HG03520 (cell line): Measurements from ENCODE around the gene PPP2R5E.
A peak's percentile ranks its signal among the peaks of the same experiment; 100 is the strongest.
"Not testable (repeated sequence)": the region's sequence is repeated elsewhere in the genome, so short reads cannot be mapped to it uniquely, and the experiment has no call there.

Experiments
- ATAC-seq: cut with Tn5 transposase; IDR thresholded peaks from one replicate; pipeline ENCODE4 v1.9.1; 2021; ENCODE audit warnings: mild to moderate bottlenecking, moderate library complexity; ENCODE audit not compliant: unreplicated experiment

The PPP2R5E gene

GRCh38 chr14:63387711-63388110 is 155.5 kb downstream of the PPP2R5E start:
- ATAC-seq = no peak

DNA sequence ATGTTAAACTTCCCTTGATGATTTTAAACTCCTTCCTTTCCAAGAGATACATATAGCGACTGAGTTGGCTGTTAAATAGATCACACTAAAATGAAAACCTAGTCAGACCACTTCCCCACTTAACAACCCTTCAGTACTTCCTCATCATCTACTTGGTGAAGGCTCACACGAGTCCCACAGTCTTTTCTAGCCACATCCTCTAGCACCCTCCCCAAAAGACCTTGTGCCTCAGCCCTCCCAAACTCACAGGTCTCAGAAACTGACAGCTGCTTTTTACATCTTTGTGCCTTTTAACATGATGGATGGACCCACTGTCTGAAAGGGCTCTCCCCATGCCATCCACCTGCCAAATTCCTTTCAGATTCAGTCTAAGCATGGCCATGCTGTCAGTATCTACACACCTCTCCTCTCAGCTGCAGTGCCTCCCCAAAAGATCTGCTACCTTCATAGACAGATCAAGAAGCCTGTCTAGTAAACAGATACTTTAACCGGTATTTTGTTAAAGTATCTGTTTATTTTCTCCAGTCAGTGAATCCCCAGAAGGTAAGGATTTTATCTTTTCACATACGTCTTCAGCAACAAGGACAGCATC is 159.3 kb downstream of the PPP2R5E start:
- peak; percentile 63 for ATAC-seq

DNA sequence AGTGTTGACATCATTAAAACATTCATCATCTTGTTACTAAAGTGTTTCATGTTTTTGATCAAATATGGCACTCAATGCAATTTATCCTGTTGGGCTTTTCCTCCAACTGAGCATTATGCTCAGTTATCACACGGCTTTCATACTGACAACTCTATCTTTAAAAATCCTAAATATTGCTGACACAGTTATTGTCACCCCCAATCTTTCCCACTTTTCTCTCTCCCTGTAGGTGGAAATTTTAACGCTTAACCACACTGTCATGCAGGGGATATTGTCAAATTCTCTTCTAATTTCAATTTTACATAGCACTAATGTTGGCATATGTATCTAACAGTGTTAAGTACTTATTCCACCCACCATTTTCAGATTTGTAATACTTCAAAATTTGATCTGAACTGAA is 164.7 kb downstream of the PPP2R5E start:
- ATAC-seq = no peak

DNA sequence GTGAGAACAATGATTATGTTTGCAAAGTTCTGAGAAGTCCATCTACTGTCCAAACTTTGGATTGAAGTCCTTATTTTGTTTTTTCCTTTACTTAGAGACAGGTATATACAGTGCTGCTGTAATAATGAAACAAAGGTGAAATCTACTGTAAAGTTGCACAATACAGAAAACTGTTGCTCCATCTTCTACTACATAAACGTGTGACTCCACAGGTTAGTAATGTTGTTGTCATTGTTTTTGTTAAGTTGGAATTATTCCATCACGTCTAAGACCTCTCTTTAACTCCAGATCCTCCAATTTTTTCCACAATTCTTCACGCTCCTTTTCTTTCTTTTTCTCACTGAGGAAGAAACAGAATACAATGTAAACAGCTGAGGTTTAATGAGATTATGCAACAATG is 167.4 kb downstream of the PPP2R5E start:
- no peak for ATAC-seq

DNA sequence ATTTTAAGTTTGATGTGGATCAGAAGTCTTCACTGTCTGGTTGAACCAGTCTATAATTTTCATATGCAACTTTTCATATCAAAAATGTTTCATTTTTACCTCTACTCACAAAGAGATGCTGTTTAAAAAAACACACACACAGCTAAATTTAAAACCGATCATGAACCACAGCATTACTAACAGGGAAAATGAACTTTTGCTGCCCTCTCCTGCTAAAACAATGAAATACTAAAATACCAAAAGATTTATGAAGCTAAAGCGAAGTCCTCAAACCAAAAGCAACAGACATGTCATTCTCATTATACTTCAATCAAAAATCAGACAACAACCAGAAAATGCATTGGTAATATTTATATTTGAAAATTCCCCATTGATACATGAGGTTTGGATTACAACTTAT is 171.6 kb downstream of the PPP2R5E start:
- not testable (repeated sequence) for ATAC-seq

DNA sequence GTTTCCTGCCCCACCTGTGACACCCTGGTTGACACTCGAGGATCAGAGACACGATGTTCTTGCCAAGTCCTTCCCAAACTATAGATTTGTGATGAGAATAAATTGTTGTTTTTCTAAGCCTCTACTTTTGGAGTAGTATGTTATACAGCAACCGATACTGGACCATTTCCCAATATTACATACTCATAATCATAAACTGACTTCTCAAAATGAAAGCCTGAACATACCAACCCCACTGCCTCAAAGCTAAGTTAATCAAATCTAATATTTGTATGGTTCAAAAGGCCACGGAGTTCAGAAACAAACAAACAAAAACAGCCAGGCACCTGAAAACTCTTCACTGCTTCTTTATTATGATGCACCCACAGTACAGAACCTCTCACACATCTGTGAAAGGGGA is 172.1 kb downstream of the PPP2R5E start:
- ATAC-seq = no peak

DNA sequence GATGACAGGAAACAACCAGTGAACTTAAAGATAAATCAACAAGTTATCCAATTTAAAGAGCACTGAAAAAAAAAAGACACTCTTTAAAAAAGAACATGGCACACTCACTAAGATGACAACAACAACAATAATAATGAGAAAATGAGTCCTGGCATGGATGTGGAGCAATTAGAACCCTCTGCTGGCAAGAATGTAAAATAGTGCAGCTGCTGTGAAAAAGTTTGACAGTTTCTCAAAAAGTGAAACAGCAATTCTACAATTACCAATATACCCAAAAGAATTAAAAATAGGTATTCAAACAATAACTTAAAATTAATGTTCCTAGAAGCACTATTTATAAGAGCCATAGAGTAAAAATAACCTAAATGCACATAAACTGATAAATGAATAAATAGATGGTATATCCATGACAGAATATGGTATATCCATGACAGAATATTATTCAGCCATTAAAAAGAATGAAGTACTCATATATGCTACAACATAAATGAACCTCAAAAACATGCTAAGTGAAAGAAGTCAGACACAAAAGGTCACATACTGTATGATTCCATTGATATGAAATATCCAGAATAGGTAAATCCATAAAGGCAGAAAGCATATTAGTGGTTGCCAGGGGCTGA is 175.3 kb downstream of the PPP2R5E start:
- ATAC-seq = no peak

DNA sequence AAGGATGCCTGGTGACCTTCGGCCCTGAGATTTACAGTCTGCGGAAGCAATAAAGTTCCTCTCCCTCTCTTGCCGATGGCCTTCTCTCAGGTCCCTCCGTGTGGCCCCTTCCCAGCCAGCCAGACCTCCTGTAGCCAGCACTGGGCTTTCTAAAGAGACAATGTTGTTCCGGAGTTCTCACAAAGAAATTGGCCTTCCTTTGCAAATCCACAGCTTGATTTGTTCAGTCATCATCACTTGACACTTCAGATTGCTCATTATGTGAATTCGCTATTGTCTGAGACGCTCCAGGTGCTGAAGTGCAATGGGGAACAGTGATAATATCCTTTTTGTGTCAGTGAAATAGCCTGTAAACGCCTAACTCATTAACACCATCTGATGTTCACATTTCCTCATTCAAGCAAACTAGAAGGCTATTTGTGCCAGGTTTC is 180.8 kb downstream of the PPP2R5E start:
- ATAC-seq = no peak

GRCh38 chr14:63361790-63362189 is 181.4 kb downstream of the PPP2R5E start:
- ATAC-seq = no peak

DNA sequence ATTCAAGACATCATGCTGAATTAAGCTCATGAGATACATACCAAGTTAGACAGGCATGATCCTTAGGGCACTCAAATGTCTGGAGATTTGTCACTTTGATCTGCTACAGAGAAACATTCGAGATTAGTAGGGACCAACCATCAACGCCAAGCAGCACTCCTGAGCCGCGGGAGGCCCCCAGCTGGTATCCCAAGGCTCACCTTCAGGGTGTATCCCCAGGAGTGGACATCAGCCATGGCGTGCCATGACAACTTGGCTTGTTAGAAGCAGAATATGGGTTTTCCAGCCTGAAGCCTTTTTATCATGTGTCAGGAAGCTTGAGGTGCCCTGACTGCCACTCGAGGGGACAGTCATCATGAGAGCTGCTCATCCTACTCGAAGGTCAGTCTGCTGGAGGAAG is 185.3 kb downstream of the PPP2R5E start:
- no peak for ATAC-seq

GRCh38 chr14:63345826-63346225 is 197.4 kb downstream of the PPP2R5E start:
- ATAC-seq = no peak

- ATAC-seq = no peak
These were observed 198.8 kb downstream of the PPP2R5E start for GRCh38 chr14:63344336-63344735.

DNA sequence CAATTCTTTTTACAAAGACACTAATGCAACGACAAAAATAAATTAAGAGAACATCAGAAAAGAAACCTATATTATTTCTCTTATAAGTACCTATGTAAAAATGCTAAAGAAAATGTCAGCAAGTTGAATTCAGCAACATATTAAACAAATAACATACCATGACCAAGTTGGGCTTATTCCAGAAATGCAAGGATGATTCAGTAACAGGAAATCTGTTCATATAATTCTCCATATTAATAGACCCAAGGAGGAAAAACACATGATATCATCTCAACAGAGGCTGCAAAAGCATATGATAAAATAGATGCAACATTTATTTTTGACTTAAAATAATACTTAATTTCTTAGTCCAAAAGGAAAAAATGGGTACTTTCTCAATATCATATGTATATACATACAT is 199.3 kb downstream of the PPP2R5E start:
- no peak for ATAC-seq

DNA sequence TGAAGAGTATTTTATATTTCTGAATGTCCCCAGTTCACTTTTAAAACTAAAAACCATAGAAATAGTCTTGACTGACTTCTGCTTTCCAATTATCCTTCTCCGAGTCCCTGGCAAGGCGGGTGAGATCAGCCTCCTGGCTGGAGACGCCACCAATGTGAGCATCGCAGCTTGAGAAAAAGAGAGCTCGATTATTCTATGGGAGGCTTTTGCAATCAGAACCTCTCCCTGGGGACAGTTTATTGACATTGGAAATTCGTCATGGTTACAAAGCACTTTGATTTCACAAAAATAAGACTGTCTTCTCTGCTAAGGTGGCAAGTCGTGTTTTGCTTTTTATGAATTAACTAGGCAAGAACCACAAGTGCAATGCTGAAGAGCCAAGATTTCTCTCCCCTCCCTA is 200.8 kb downstream of the PPP2R5E start:
- ATAC-seq = no peak

GRCh38 chr14:63328787-63329737 is 214.1 kb downstream of the PPP2R5E start:
- no peak for ATAC-seq

- no peak for ATAC-seq
These were observed 216.3 kb downstream of the PPP2R5E start for GRCh38 chr14:63326840-63327239.

DNA sequence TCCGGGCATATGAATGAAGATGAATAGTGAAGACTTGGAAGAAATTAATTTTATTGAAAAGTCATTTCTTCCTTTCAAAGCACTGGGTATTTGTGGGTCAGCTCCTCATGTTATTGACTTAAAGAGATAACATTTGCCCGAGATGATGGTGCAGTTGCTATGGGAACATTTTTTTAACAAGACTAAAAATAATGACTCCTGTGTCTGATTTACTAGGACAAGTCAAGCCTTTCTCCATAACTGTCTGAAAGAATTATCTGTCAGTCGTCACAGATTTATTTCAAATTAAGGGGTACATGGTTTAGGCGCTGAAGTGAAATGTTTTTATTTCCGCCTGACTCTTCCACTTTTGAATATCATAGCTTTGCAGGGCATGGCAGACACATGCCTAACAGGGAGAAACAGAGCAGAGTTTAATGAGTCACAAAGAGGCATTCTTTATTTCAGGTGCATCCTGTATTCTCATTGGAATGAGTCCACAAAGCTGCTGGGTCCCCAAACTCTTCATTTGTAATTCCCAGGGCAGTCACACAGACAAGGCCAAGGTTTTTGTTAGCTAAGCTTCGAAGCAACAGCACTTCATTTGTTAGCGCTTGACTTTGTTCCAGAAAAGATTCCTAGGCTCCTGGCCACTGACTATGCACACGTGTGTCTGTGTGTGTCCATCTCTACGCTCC is 220.1 kb downstream of the PPP2R5E start:
- ATAC-seq = no peak

- ATAC-seq = no peak
These were observed 220.7 kb downstream of the PPP2R5E start for GRCh38 chr14:63322472-63322871.
